Pancreas (tissue), 10 donors: ENCODE measurements around the gene ROR2. TPM values are rescaled to one million over a fixed set of nuclear protein-coding genes. Genes with fewer than 3 reads are reported as not detected.

Source experiments
- ATAC-seq, 4 donors: fragments of 200-7000 bp; cut with Tn5 transposase; one replicate each; pipeline versions ENCODE4 v1.8.0 to v1.9.1; 2020; ENCODE audit warnings: mild to moderate bottlenecking in 4 of 4, moderate library complexity in 4 of 4
- DNase-seq, 6 donors: peaks; one replicate each; pipeline ENCODE4 v3.0.0-alpha.2; 2020
- FAIRE-seq: peaks from 2 replicates; lab custom pipeline; 2012; peaks lifted over from hg19 to GRCh38; lab: Jason Lieb, UNC
- H3K27ac ChIP-seq, 4 donors: fragments of 200-600 bp; sonication (generic); 1 replicate in 3 of 4; 2 replicates in 1 of 4; pipeline versions ENCODE4 v1.5.0 to v1.8.0; 2020
- H3K27me3 ChIP-seq, 4 donors: fragments of 200-600 bp; one replicate each; pipeline ENCODE4 v1.8.0; 2021
- H3K36me3 ChIP-seq, 3 donors: fragments of 200-600 bp; sonication (generic) in 1 of 3; one replicate each; pipeline versions ENCODE4 v1.5.0 to v1.8.0; 2020 to 2021
- H3K4me1 ChIP-seq, 3 donors: fragments of 200-600 bp; one replicate each; pipeline ENCODE4 v1.8.0; 2021
- H3K4me3 ChIP-seq, 4 donors: fragments of 200-600 bp; sonication (generic) in 2 of 4; one replicate each; pipeline versions ENCODE4 v1.5.0 to v1.8.0; 2020 to 2021
- H3K9me3 ChIP-seq, 4 donors: fragments of 200-600 bp; one replicate each; pipeline ENCODE4 v1.8.0; 2021
- WGBS, 2 donors: extraction: QIAGEN DNeasy Blood & Tissue Kit; methylation state at CpG; one replicate each; pipeline ENCODE4 v1.1.7; 2013; 5-methylcytosine and 5-hydroxymethylcytosine counted together
- intact Hi-C, 3 donors: fragments of 100-400 bp; cut with DNase I; formaldehyde crosslinking; loops; one replicate each; pipeline versions ENCODE4 v1.11.1 to v1.14.2; 2022
- polyA plus RNA-seq, 2 donors: library from polyadenylated mRNA; stranded (reverse); fragments of 200-250 nt; gene quantifications; one replicate each; pipeline ENCODE4 v1.2.3, GENCODE V29; 2013
- total RNA-seq, 6 donors: library from RNA; stranded (reverse); fragmentation: NEBNext Ultra II Directional in 4 of 6; extraction: Animal tissue kit (Norgen Biotek cat#: 25700) in 4 of 6; gene quantifications; one replicate each; pipeline versions ENCODE4 v1.2.1 to v1.2.4, GENCODE V29; 2021 to 2023
- TF ChIP-seq, protein P1 (sequence below), 4 donors: fragments of 200-600 bp; sonication (generic) in 3 of 4; IDR thresholded peaks; one replicate each; pipeline versions ENCODE4 v1.5.0 to v1.8.0; 2021; ENCODE audit warnings: antibody characterized with exemption in 4 of 4
- donor health status: healthy with polysubstance abuse.
- donor health status: DM: no; HTN: no; CAD: no; lungs with moderate emphysema.
- donor health status: DM: no; HTN: no; CAD: no.
- donor health status: control.
- donor health status: control.
- donor health status: Bipolar disorder and iron deficiency.
- donor health status: DM: yes; HTN: yes; CAD: no.
- donor health status: DM: no; HTN: no; CAD: no.
- donor health status: DM: no; HTN: no; CAD: no.
- donor health status: DM: yes; HTN: yes; CAD: no.

The ROR2 gene
- total and polyA plus RNA-seq, 8 donors: 0.67 to 6.3 (median 1.2) TPM

DNA sequence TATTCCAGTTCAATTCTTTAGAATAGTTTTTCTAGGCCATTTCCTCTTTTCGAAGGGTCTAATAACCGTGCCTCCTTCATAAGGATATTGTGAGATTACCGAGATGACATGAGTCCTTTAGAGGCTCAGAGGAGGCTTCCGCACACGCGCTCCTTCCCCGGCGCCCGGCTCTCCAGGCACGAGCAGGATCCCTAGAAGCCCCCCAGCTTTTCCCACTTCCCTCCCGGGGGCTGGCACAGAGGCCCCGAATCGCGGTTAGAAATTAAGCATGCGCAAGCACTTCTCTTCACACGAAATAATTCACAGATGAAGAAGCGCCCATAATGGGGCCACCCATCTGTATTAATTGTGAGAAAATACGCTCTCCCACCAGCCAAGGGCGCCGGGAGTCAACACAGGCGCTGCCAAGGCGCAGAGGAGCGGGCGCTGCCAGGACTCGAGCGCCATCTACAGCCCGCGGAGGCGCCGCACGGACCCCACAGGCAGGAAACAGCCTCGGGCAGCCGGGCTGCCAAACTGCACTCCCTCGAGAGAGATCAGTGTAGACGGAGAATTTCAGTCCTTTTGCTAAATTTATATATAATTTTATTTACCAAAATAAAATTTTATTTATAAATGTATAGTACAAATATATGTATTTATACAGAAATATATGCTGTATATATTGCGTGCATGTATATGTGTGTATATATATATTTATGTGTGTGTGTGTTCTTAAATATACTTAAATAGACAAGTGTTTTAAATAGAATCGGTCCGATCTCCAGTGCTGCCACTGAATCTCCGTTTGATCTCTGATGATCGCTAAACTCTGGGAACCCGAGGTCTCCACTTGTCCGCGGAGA lies 268.3 kb downstream of the ROR2 start:
- FAIRE-seq: peak; percentile 13
- H3K4me3 ChIP-seq: no peak overlapping the region
- intact Hi-C loops: loop anchor here in 2 of 3 donors (10.0 kb wide), 2 partner anchors 247 to 767 kb away; no protein-coding TSS in a partner anchor

DNA sequence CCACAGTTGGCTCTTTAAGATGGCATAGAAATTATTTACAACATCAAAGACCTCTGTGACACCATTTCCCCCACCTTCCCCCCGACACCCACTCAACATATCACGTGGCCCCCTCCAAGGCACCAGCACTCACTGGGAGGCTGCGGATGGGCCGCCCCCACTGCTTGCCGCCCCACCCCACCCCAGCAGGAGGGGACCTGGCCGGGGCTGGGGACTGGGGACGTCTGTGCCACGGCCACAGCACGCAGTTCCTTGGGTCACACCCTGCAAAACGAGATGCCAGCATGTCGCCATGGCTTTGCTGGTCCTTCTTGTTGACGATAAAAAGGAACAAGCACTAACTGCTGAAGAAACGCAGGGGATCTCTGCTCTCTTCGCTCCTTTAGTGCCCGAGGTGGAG lies 269.0 kb downstream of the ROR2 start:
- TF ChIP-seq, protein P1, sequence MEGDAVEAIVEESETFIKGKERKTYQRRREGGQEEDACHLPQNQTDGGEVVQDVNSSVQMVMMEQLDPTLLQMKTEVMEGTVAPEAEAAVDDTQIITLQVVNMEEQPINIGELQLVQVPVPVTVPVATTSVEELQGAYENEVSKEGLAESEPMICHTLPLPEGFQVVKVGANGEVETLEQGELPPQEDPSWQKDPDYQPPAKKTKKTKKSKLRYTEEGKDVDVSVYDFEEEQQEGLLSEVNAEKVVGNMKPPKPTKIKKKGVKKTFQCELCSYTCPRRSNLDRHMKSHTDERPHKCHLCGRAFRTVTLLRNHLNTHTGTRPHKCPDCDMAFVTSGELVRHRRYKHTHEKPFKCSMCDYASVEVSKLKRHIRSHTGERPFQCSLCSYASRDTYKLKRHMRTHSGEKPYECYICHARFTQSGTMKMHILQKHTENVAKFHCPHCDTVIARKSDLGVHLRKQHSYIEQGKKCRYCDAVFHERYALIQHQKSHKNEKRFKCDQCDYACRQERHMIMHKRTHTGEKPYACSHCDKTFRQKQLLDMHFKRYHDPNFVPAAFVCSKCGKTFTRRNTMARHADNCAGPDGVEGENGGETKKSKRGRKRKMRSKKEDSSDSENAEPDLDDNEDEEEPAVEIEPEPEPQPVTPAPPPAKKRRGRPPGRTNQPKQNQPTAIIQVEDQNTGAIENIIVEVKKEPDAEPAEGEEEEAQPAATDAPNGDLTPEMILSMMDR (IDR thresholded peaks at IDR 0.05): no peak
- no peak overlapping the region for H3K27ac ChIP-seq
- no peak for DNase-seq
- no peaks in the 10 kb centered on the region for H3K9me3 ChIP-seq
- no peaks in the 10 kb centered on the region for H3K36me3 ChIP-seq
- H3K4me1 ChIP-seq: no peaks in the 10 kb centered on the region
- no peak overlapping the region for H3K4me3 ChIP-seq
- ATAC-seq: no peak
- FAIRE-seq: no peak
- intact Hi-C loops: loop anchor here in 2 of 3 donors (10.0 kb wide), 2 partner anchors 246 to 766 kb away; no protein-coding TSS in a partner anchor
- H3K27me3 ChIP-seq: no peaks in the 10 kb centered on the region
- WGBS, 2 donors: 70 to 78% methylated on average over 15 of the region's 15 CpGs

More for the DNA sequence above, 268.3 kb downstream of the ROR2 start:
- Histone ChIP-seq H3K4me1 (no peaks in the 10 kb centered on the region), H3K27me3 (no peaks in the 10 kb centered on the region), H3K36me3 (no peaks in the 10 kb centered on the region), H3K27ac (no peak overlapping the region), H3K9me3 (no peaks in the 10 kb centered on the region)
- WGBS, 2 donors: 30 to 31% methylated on average over 43 of the region's 43 CpGs
- TF ChIP-seq, protein P1 (IDR thresholded peaks at IDR 0.05): peak; percentile 74 to 88 (median 84)
- DNase-seq (peak; percentile 60 to 93 (median 84)), ATAC-seq (peak; percentile 99 to 100 (median 100))

DNA sequence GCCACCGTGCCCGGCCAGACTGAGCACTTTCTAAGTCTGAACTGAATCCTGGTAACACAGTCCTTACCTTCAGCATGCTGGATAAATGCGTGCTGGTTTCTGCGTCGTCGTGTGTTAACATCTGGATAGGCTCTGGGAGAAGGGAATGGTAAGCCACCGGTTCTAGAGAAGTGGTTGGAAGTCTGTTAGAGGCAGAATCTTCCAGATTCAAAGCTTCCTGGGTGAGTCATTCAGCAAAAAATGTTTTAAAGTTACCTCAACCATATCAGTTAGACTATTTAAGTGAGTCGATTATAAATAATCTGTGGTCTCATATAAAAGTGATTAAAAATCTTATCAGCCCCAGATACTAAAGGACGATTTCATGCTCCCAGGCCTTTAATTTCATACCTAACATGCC lies 269.9 kb downstream of the ROR2 start:
- WGBS, 2 donors: 88 to 89% methylated on average over 9 of the region's 9 CpGs
- Histone ChIP-seq H3K27ac (no peak overlapping the region), H3K4me3 (no peak overlapping the region), H3K27me3 (no peaks in the 10 kb centered on the region), H3K36me3 (no peaks in the 10 kb centered on the region), H3K9me3 (no peaks in the 10 kb centered on the region), H3K4me1 (no peaks in the 10 kb centered on the region)
- intact Hi-C loops: loop anchor here in 2 of 3 donors (10.0 kb wide), 2 partner anchors 245 to 765 kb away; no protein-coding TSS in a partner anchor
- TF ChIP-seq, protein P1 (IDR thresholded peaks at IDR 0.05): no peak
- DNase-seq (no peak), FAIRE-seq (no peak), ATAC-seq (no peak)

DNA sequence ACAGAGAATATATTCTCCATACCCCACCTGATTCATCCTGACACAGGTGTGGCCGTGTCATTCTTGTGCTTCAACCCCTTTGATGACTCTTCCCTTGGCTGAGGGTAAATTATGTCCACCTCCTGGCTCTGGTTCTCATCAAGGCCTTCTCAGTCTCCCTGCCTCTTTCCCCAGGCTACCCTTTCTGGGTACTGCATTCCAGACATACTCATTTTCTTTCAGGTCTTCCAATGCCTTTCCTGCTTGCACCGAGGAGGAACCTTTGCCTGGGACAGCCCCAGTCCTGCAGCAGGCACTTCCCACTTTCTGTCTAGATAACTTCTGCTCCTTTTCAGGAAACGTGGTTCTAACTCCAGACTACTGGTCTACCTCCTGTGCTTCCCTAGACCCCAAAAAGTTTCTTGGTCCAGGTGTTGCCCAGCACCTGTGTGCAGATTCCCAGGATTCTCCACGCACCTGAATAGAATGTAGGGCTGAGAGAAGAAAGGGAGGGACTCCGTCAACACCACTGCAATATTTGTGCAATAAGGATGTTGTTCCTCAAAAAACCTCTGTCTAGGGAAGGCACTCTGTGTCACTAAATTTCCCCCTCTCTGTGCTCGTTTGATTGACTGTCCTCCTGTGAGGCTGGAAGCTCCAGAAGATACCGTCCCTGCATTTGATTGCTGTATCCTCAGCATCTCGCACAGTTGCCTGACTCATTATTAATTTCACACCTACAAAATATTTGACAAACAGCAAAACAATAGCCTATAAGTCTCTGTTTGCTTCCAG lies 271.0 kb downstream of the ROR2 start:
- Histone ChIP-seq H3K27me3 (no peaks in the 10 kb centered on the region), H3K27ac (no peak overlapping the region), H3K4me1 (no peaks in the 10 kb centered on the region), H3K36me3 (no peaks in the 10 kb centered on the region), H3K9me3 (no peaks in the 10 kb centered on the region), H3K4me3 (no peak overlapping the region)
- DNase-seq (no peak), ATAC-seq (no peak), FAIRE-seq (no peak)
- TF ChIP-seq, protein P1 (IDR thresholded peaks at IDR 0.05): no peak
- WGBS, 2 donors: 80 to 87% methylated on average over 8 of the region's 8 CpGs
- intact Hi-C loops: no loop called here
